ENCODE measurements around the gene GASK1A. TPM values are rescaled to one million over a fixed set of nuclear protein-coding genes. Genes with fewer than 3 reads are reported as not detected.

GASK1A gene
- total and polyA plus RNA-seq, 2 of the 4 experiments (the other 2 are of a cell fraction) = 0.18 to 0.19 TPM

- no peaks in the 10 kb centered on the region for H3K9me1 ChIP-seq (ENCODE audit: insufficient read depth, low read length)
- no peak overlapping the region for H3K56ac ChIP-seq (ENCODE audit: extremely low read depth, insufficient read depth, low read length)
- H4K20me1 ChIP-seq (ENCODE audit: insufficient read depth, low read length) = no peaks in the 10 kb centered on the region
- dilution Hi-C loops (cut with HindIII; ENCODE audit: low sequenced_read_pairs, unreplicated experiment) = no loop called here
- no peaks in the 10 kb centered on the region for H3K79me1 ChIP-seq (ENCODE audit: low read depth in 1 of 2, low read length in 2 of 2)
- ATAC-seq (ENCODE audit: low read depth) = no peak
- H3K23ac ChIP-seq (ENCODE audit: low read depth, low read length) = no peak overlapping the region
- H3K27me3 ChIP-seq (ENCODE audit: control insufficient read depth, insufficient read depth, low read length) = no peaks in the 10 kb centered on the region; the same call in 1 of the 2 replicates
- H2AK9ac ChIP-seq (replicated peaks; ENCODE audit: low read depth, low read length, poor library complexity) = no peak overlapping the region
- no peak overlapping the region for H3K27ac ChIP-seq (ENCODE audit: insufficient read depth, low read length)
- no peak overlapping the region for H2BK120ac ChIP-seq (ENCODE audit: low read depth, low read length)
- no peak overlapping the region for H2AFZ ChIP-seq (replicated peaks; ENCODE audit: low read length, poor library complexity)
- WGBS, 2 experiments (ENCODE audit: extremely low coverage in 2 of 2, insufficient read length in 1 of 2) = no CpG with 5 or more reads among the region's 5 CpGs
- intact Hi-C loops (cut with micrococcal nuclease) = no loop called here
- in situ Hi-C loops (cut with MboI; ENCODE audit: low sequenced_read_pairs) = no loop called here
- H4K8ac ChIP-seq (ENCODE audit: low read depth in 2 of 2, low read length in 2 of 2) = no peak overlapping the region
- TF ChIP-seq MAZ (IDR thresholded peaks at IDR 0.05; ENCODE audit: borderline replicate concordance, low read depth, low read length) (no peak), FOS (IDR thresholded peaks at IDR 0.05; ENCODE audit: low read depth, low read length) (no peak), BHLHE40 (IDR thresholded peaks at IDR 0.05; ENCODE audit: low read depth, low read length) (no peak), USF2 (IDR thresholded peaks at IDR 0.05; ENCODE audit: low read depth, low read length) (no peak), CEBPB (IDR thresholded peaks at IDR 0.05; ENCODE audit: low read depth, low read length) (no peak), NFE2L2 (IDR thresholded peaks at IDR 0.05; ENCODE audit: low read depth, low read length) (no peak)
- H4K91ac ChIP-seq (ENCODE audit: insufficient read depth, low read depth, low read length) = no peak overlapping the region
- no peak overlapping the region for H2AK5ac ChIP-seq (ENCODE audit: low read depth, low read length)
- no peak overlapping the region for H2BK5ac ChIP-seq (ENCODE audit: low read depth, low read length, poor library complexity, severe bottlenecking)
- DNase-seq = no peak
- no peak overlapping the region for H2BK20ac ChIP-seq (ENCODE audit: low read depth, low read length)
- H3K14ac ChIP-seq (replicated peaks; ENCODE audit: low read depth, low read length) = no peak overlapping the region
- H3K18ac ChIP-seq (ENCODE audit: low read depth, low read length) = no peak overlapping the region
- H3K4me2 ChIP-seq (ENCODE audit: low read depth, low read length) = no peak overlapping the region
- no peak overlapping the region for H2BK15ac ChIP-seq (ENCODE audit: low read depth, low read length)
- H3K4ac ChIP-seq (ENCODE audit: low read depth, low read length) = no peak overlapping the region
- no peak overlapping the region for H3K4me3 ChIP-seq (ENCODE audit: insufficient read depth, low read depth, low read length)
- H3K9me3 ChIP-seq (ENCODE audit: control insufficient read depth, insufficient read depth, low read length) = peaks cover 2% of the 10 kb centered on the region; the same call in 1 of the 2 replicates
- H3K4me1 ChIP-seq (ENCODE audit: control insufficient read depth, insufficient read depth, low read length) = no peaks in the 10 kb centered on the region
- no TSS peak for BruUV-seq (replicated peaks)
- CTCF ChIA-PET = no interaction called here
- H3K9ac ChIP-seq (ENCODE audit: low read depth, low read length) = no peak overlapping the region
- H3K36me3 ChIP-seq (ENCODE audit: control insufficient read depth, insufficient read depth, low read length) = no peaks in the 10 kb centered on the region
- POLR2A ChIA-PET (ENCODE audit: unreplicated experiment) = no interaction called here
- no peak overlapping the region for H4K5ac ChIP-seq (ENCODE audit: low read depth, low read length)
Measured at GRCh38 chr3:43054754-43055153, 75.6 kb downstream of the GASK1A start.

Measured in IMR-90 (cell line).